Neural cell (in vitro differentiated cells): Measurements from ENCODE around the gene NKAIN4. TPM values are rescaled to one million over a fixed set of nuclear protein-coding genes. Genes with fewer than 3 reads are reported as not detected.

Source experiments
- H2AFZ ChIP-seq: fragments of 200-600, 300-800 bp; sonication (generic), shearing (Covaris generic); 2 replicates; pipeline ENCODE4 v1.6.0; 2014; ENCODE audit warnings: low read depth, mild to moderate bottlenecking, antibody characterized with exemption, low read length, moderate library complexity
- H3F3A ChIP-seq: fragments of 200-600 bp; shearing (Covaris generic); 2 replicates; pipeline ENCODE4 v1.6.1; 2016; ENCODE audit warnings: mild to moderate bottlenecking, moderate library complexity, mixed read lengths, antibody characterized with exemption, low read length; ENCODE audit not compliant: insufficient read depth, poor library complexity, severe bottlenecking
- H3K27ac ChIP-seq: fragments of 200-600, 300-800 bp; sonication (generic), shearing (Covaris generic); 2 replicates; pipeline ENCODE4 v1.5.1; 2014; ENCODE audit warnings: mild to moderate bottlenecking, low read length, moderate library complexity
- H3K27me3 ChIP-seq: fragments of 300-800, 200-600 bp; sonication (generic), shearing (Covaris generic); 2 replicates; pipeline ENCODE4 v1.6.0; 2014; ENCODE audit warnings: mild to moderate bottlenecking, low read depth, low read length, moderate library complexity; ENCODE audit not compliant: insufficient read depth
- H3K36me3 ChIP-seq: fragments of 300-800, 200-600 bp; sonication (generic), shearing (Covaris generic); 2 replicates; pipeline ENCODE4 v1.5.1; 2014; ENCODE audit warnings: mild to moderate bottlenecking, antibody characterized with exemption, low read length, moderate library complexity; ENCODE audit not compliant: insufficient read depth
- H3K4me2 ChIP-seq: fragments of 300-800, 200-600 bp; sonication (generic), shearing (Covaris generic); 2 replicates; pipeline ENCODE4 v1.6.0; 2014; ENCODE audit warnings: mild to moderate bottlenecking, low read length
- H3K4me3 ChIP-seq: fragments of 300-800, 200-600 bp; sonication (generic), shearing (Covaris generic); 2 replicates; pipeline ENCODE4 v1.5.1; 2014; ENCODE audit warnings: mild to moderate bottlenecking, low read length, moderate library complexity
- H3K79me2 ChIP-seq: fragments of 200-600 bp; shearing (Covaris generic); replicated peaks from 2 replicates; pipeline ENCODE4 v1.6.0; 2014; ENCODE audit warnings: mild to moderate bottlenecking, low read length, moderate library complexity; ENCODE audit not compliant: insufficient read depth
- H3K9ac ChIP-seq: fragments of 300-800, 200-600 bp; sonication (generic), shearing (Covaris generic); 2 replicates; pipeline ENCODE4 v1.6.1; 2016; ENCODE audit warnings: mild to moderate bottlenecking, low read length, mixed read lengths
- H3K9me2 ChIP-seq: fragments of 200-600 bp; shearing (Covaris generic); 2 replicates; pipeline ENCODE4 v1.6.1; 2016; ENCODE audit warnings: mild to moderate bottlenecking, low read length, mixed read lengths; ENCODE audit not compliant: insufficient read depth
- H3K9me3 ChIP-seq: fragments of 200-600, 300-800 bp; sonication (generic), shearing (Covaris generic); 2 replicates; pipeline ENCODE4 v1.6.1; 2016; ENCODE audit warnings: mild to moderate bottlenecking, mixed run types, low read length, moderate library complexity, mixed read lengths
- H4K20me1 ChIP-seq: fragments of 200-600 bp; shearing (Covaris generic); 2 replicates; pipeline ENCODE4 v1.6.1; 2016; ENCODE audit warnings: mild to moderate bottlenecking, mixed run types; ENCODE audit not compliant: insufficient read depth
- EP300 ChIP-seq: fragments of 450-650 bp; conservative IDR thresholded peaks from 2 replicates; pipeline ENCODE4 v1.6.1; 2014; ENCODE audit warnings: antibody characterized with exemption, mild to moderate bottlenecking, moderate library complexity; ENCODE audit not compliant: poor library complexity, severe bottlenecking
- EZH2 ChIP-seq: fragments of 200-600, 300-800 bp; shearing (Covaris generic), sonication (generic); IDR thresholded peaks from 2 replicates; pipeline ENCODE4 v1.6.1; 2014; ENCODE audit warnings: antibody characterized with exemption, low read length, borderline replicate concordance, mild to moderate bottlenecking; ENCODE audit not compliant: insufficient read depth, poor library complexity, severe bottlenecking
- MXI1 ChIP-seq: fragments of 450-650 bp; conservative IDR thresholded peaks from 2 replicates; pipeline ENCODE4 v1.6.1; 2014; ENCODE audit warnings: antibody characterized with exemption, mild to moderate bottlenecking; ENCODE audit not compliant: poor library complexity, severe bottlenecking
- POLR2AphosphoS5 ChIP-seq: IDR thresholded peaks from 2 replicates; pipeline ENCODE4 v1.6.1; 2012
- RAD21 ChIP-seq: fragments of 450-650 bp; conservative IDR thresholded peaks from 2 replicates; pipeline ENCODE4 v1.6.1; 2014; ENCODE audit warnings: antibody characterized with exemption, mild to moderate bottlenecking, moderate library complexity
- SMC3 ChIP-seq: fragments of 450-650 bp; conservative IDR thresholded peaks from 2 replicates; pipeline ENCODE4 v1.6.1; 2014; ENCODE audit warnings: antibody characterized with exemption, mild to moderate bottlenecking, moderate library complexity; ENCODE audit not compliant: poor library complexity
- TAF1 ChIP-seq: IDR thresholded peaks from 2 replicates; pipeline ENCODE4 v1.6.1; 2012; ENCODE audit warnings: low read depth
- polyA plus RNA-seq: library from polyadenylated mRNA; depleted of rRNA; stranded (reverse); fragments of >200 nt; gene quantifications from 2 replicates; pipeline ENCODE4 v1.2.3, GENCODE V29; 2014
- TF ChIP-seq, protein P1 (sequence below): IDR thresholded peaks from 2 replicates; pipeline ENCODE4 v1.6.1; 2012; ENCODE audit warnings: borderline replicate concordance
- TF ChIP-seq, protein P2 (sequence below): fragments of 450-650 bp; IDR thresholded peaks from 2 replicates; pipeline ENCODE4 v1.5.1; 2014; ENCODE audit warnings: antibody characterized with exemption, mild to moderate bottlenecking, moderate library complexity; ENCODE audit not compliant: poor library complexity, severe bottlenecking

NKAIN4 gene
- polyA plus RNA-seq, 1 donor from 2014 or later = 11.2 TPM

DNA sequence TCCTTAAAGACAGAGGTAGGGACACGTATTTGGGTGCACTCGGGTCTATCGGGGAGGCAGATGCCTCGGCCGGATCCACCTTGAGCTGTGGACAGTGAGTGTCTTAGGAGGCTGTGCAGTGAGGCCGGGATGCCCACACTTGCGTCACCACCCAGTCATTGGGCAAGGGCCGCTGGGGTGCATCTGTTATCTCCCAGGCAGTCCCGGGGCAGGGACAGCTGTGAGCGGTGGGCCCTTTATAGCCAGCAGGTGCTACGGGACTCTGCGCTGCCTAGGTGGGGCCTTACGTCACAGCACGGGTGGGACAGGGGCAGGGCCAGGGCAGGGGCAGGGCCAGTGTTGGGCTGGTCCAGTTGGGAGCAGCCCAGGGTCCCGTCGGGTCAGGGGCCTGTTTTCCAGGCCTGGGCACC, 38.0 kb upstream of the NKAIN4 start:
- Histone ChIP-seq H3K36me3 (no peaks in the 10 kb centered on the region), H3F3A (no peaks in the 10 kb centered on the region), H2AFZ (no peak overlapping the region), H4K20me1 (no peaks in the 10 kb centered on the region), H3K4me3 (no peak overlapping the region), H3K9me2 (no peaks in the 10 kb centered on the region), H3K79me2 (no peaks in the 10 kb centered on the region), H3K4me2 (no peak overlapping the region), H3K9ac (no peak overlapping the region), H3K27me3 (no peaks in the 10 kb centered on the region), H3K27ac (no peak overlapping the region), H3K9me3 (no peaks in the 10 kb centered on the region)
- TF ChIP-seq, protein P1, sequence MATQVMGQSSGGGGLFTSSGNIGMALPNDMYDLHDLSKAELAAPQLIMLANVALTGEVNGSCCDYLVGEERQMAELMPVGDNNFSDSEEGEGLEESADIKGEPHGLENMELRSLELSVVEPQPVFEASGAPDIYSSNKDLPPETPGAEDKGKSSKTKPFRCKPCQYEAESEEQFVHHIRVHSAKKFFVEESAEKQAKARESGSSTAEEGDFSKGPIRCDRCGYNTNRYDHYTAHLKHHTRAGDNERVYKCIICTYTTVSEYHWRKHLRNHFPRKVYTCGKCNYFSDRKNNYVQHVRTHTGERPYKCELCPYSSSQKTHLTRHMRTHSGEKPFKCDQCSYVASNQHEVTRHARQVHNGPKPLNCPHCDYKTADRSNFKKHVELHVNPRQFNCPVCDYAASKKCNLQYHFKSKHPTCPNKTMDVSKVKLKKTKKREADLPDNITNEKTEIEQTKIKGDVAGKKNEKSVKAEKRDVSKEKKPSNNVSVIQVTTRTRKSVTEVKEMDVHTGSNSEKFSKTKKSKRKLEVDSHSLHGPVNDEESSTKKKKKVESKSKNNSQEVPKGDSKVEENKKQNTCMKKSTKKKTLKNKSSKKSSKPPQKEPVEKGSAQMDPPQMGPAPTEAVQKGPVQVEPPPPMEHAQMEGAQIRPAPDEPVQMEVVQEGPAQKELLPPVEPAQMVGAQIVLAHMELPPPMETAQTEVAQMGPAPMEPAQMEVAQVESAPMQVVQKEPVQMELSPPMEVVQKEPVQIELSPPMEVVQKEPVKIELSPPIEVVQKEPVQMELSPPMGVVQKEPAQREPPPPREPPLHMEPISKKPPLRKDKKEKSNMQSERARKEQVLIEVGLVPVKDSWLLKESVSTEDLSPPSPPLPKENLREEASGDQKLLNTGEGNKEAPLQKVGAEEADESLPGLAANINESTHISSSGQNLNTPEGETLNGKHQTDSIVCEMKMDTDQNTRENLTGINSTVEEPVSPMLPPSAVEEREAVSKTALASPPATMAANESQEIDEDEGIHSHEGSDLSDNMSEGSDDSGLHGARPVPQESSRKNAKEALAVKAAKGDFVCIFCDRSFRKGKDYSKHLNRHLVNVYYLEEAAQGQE = no peak
- no peak for TF ChIP-seq TAF1
- no peak for TF ChIP-seq SMC3
- no peak for TF ChIP-seq EZH2
- no peak for TF ChIP-seq RAD21
- no peak for TF ChIP-seq POLR2AphosphoS5
- no peak for TF ChIP-seq EP300
- TF ChIP-seq MXI1 = no peak
- TF ChIP-seq, protein P2, sequence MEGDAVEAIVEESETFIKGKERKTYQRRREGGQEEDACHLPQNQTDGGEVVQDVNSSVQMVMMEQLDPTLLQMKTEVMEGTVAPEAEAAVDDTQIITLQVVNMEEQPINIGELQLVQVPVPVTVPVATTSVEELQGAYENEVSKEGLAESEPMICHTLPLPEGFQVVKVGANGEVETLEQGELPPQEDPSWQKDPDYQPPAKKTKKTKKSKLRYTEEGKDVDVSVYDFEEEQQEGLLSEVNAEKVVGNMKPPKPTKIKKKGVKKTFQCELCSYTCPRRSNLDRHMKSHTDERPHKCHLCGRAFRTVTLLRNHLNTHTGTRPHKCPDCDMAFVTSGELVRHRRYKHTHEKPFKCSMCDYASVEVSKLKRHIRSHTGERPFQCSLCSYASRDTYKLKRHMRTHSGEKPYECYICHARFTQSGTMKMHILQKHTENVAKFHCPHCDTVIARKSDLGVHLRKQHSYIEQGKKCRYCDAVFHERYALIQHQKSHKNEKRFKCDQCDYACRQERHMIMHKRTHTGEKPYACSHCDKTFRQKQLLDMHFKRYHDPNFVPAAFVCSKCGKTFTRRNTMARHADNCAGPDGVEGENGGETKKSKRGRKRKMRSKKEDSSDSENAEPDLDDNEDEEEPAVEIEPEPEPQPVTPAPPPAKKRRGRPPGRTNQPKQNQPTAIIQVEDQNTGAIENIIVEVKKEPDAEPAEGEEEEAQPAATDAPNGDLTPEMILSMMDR = no peak

DNA sequence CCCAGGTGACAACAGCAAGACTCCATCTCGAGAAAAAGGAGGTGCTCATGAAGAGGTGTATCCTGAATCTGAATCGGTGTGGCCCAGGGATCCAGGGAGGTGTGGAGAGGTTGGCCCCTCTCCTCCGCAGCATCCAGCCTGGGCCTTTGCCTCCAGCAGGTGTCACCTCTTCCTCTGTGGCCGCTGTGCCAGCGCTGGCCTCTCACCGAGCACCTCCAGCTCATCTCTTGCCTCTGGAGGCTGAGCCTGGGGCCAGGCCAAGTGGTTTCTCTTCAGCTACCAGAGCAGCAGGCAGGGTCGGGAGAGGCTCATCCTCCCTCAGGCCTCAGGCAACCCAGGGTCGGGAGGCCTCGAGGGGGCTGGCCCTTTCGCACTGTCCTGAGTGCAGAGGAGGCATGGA, 37.5 kb upstream of the NKAIN4 start:
- no peak overlapping the region for H3K4me3 ChIP-seq
- no peak overlapping the region for H3K4me2 ChIP-seq
- no peaks in the 10 kb centered on the region for H3F3A ChIP-seq
- no peaks in the 10 kb centered on the region for H3K79me2 ChIP-seq
- no peak overlapping the region for H2AFZ ChIP-seq
- no peaks in the 10 kb centered on the region for H3K36me3 ChIP-seq
- no peaks in the 10 kb centered on the region for H4K20me1 ChIP-seq
- TF ChIP-seq EP300 = no peak
- TF ChIP-seq RAD21 = no peak
- TF ChIP-seq POLR2AphosphoS5 = no peak
- TF ChIP-seq EZH2 = no peak
- TF ChIP-seq, protein P1 = no peak
- TF ChIP-seq MXI1 = no peak
- TF ChIP-seq TAF1 = no peak
- no peak for TF ChIP-seq SMC3
- TF ChIP-seq, protein P2 = no peak
- H3K9ac ChIP-seq = no peak overlapping the region
- no peaks in the 10 kb centered on the region for H3K27me3 ChIP-seq
- no peaks in the 10 kb centered on the region for H3K9me2 ChIP-seq
- H3K27ac ChIP-seq = no peak overlapping the region
- no peaks in the 10 kb centered on the region for H3K9me3 ChIP-seq
